ENCODE data around the gene SLC22A4.
A peak's percentile ranks its signal among the peaks of the same experiment; 100 is the strongest.

The SLC22A4 gene

DNA sequence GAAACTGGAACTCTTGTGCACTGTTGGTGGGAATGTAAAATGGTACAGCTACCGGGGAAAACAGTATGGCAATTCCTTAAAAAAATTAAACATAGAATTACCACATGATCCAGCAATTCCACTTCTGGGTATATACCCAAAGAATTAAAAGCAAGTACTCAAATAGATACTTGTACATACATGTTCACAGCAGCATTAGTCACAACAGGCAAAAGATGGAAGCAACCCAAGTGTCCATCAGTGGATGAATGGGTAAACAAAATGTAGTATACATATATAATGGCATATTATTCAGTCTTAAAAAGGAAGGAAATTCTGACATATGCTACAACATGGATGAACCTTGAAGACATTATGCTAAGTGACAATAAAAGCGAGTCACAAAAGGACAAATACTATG lies 67.9 kb downstream of the SLC22A4 start:
- Histone ChIP-seq H2BK12ac (ENCODE audit: low read length) (no peak overlapping the region), H4K12ac (ENCODE audit: low read depth, low read length) (no peak overlapping the region)

DNA sequence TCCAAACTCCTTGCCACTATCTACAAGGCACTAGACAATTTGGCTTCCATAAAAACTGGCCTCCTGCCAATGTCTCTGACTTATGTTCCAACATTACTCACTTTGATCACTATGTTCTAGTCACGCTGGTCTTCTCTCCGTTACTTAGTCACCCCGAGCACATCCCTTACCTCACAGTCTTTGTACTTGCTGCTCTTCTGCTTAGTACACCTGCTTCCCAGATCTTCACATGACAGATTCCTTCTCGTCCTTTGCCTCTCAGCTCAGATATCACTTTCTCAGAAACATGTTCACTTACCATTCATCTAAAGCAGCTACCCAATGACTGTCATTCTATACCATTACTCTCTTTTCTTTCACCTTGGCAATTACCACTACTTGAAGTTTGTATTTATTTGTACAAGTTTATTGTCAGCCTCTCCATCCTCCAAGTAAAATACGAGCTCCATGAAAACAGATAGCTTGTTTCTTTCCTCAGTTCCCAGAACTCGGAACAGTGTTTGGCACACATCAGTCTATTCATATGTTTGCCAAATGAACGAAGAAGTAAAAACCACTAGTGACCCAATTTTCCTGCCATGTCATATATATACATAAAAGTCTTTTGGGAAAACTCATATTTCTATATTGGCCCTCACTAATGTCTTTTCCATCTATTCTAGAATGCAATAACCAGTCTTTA lies 69.4 kb downstream of the SLC22A4 start:
- no peak overlapping the region for H4K91ac ChIP-seq (ENCODE audit: low read depth, low read length)
- no peaks in the 10 kb centered on the region for H3K4me1 ChIP-seq (ENCODE audit: control insufficient read depth in 1 of 2, insufficient read depth in 2 of 2, low read length in 2 of 2)
- no peak overlapping the region for H2AFZ ChIP-seq (ENCODE audit: insufficient read depth, low read length, poor library complexity)
- H3K36me3 ChIP-seq (ENCODE audit: control insufficient read depth in 1 of 2, insufficient read depth in 2 of 2, low read length in 2 of 2): no peaks in the 10 kb centered on the region
- H3K79me1 ChIP-seq (ENCODE audit: low read length): no peaks in the 10 kb centered on the region
- no peak overlapping the region for H4K12ac ChIP-seq (ENCODE audit: low read depth, low read length)
- H3K4me3 ChIP-seq (ENCODE audit: low read depth, low read length): no peak overlapping the region
- no peak overlapping the region for H2BK12ac ChIP-seq (ENCODE audit: low read length)
- H4K8ac ChIP-seq (ENCODE audit: low read depth, low read length): no peak overlapping the region
- H3K9ac ChIP-seq (ENCODE audit: low read length): no peak overlapping the region
- no peaks in the 10 kb centered on the region for H3K27me3 ChIP-seq (ENCODE audit: insufficient read depth, low read length)
- no peak overlapping the region for H3K23ac ChIP-seq (ENCODE audit: low read length)
- H2AK5ac ChIP-seq (ENCODE audit: low read length): no peak overlapping the region
- peak in 1 of 2 donors; percentile 37 for DNase-seq
- no peak overlapping the region for H2BK5ac ChIP-seq (ENCODE audit: low read depth, low read length, poor library complexity)
- no peaks in the 10 kb centered on the region for H3K79me2 ChIP-seq (ENCODE audit: control insufficient read depth, insufficient read depth, low read length, poor library complexity)
- H2BK120ac ChIP-seq (ENCODE audit: insufficient read depth, low read length, poor library complexity): no peak overlapping the region
- no peak overlapping the region for H3K4me2 ChIP-seq (ENCODE audit: low read length)
- no peak overlapping the region for H3K27ac ChIP-seq (ENCODE audit: low read depth, low read length)
- no peak overlapping the region for H3K4ac ChIP-seq (ENCODE audit: low read depth, low read length)
- WGBS (ENCODE audit: extremely low coverage, insufficient coverage, insufficient read length): no CpG with 5 or more reads among the region's 7 CpGs
- no peaks in the 10 kb centered on the region for H3K9me3 ChIP-seq (ENCODE audit: insufficient read depth, low read depth, low read length)
- no peak overlapping the region for H3K18ac ChIP-seq (ENCODE audit: low read length)
- H3K14ac ChIP-seq (ENCODE audit: low read length): no peak overlapping the region

More for the DNA sequence above, 67.9 kb downstream of the SLC22A4 start:
- no CpG with 5 or more reads among the region's 2 CpGs for WGBS (ENCODE audit: extremely low coverage, insufficient coverage, insufficient read length)
- DNase-seq: no peak
- no peak overlapping the region for H3K23ac ChIP-seq (ENCODE audit: low read length)
- H3K27ac ChIP-seq (ENCODE audit: low read depth, low read length): no peak overlapping the region
- no peak overlapping the region for H2AK5ac ChIP-seq (ENCODE audit: low read length)
- no peaks in the 10 kb centered on the region for H3K4me1 ChIP-seq (ENCODE audit: control insufficient read depth in 1 of 2, insufficient read depth in 2 of 2, low read length in 2 of 2)
- H3K4me2 ChIP-seq (ENCODE audit: low read length): no peak overlapping the region
- no peak overlapping the region for H3K4ac ChIP-seq (ENCODE audit: low read depth, low read length)
- H3K9ac ChIP-seq (ENCODE audit: low read length): no peak overlapping the region
- H3K14ac ChIP-seq (ENCODE audit: low read length): no peak overlapping the region
- no peak overlapping the region for H2BK120ac ChIP-seq (ENCODE audit: insufficient read depth, low read length, poor library complexity)
- H3K79me2 ChIP-seq (ENCODE audit: control insufficient read depth, insufficient read depth, low read length, poor library complexity): no peaks in the 10 kb centered on the region
- H2AFZ ChIP-seq (ENCODE audit: insufficient read depth, low read length, poor library complexity): no peak overlapping the region
- no peak overlapping the region for H4K91ac ChIP-seq (ENCODE audit: low read depth, low read length)
- H3K27me3 ChIP-seq (ENCODE audit: insufficient read depth, low read length): no peaks in the 10 kb centered on the region
- no peaks in the 10 kb centered on the region for H3K36me3 ChIP-seq (ENCODE audit: control insufficient read depth in 1 of 2, insufficient read depth in 2 of 2, low read length in 2 of 2)
- H2BK5ac ChIP-seq (ENCODE audit: low read depth, low read length, poor library complexity): no peak overlapping the region
- H3K9me3 ChIP-seq (ENCODE audit: insufficient read depth, low read depth, low read length): no peaks in the 10 kb centered on the region
- H3K4me3 ChIP-seq (ENCODE audit: low read depth, low read length): no peak overlapping the region
- H4K8ac ChIP-seq (ENCODE audit: low read depth, low read length): no peak overlapping the region
- no peak overlapping the region for H3K18ac ChIP-seq (ENCODE audit: low read length)
- H3K79me1 ChIP-seq (ENCODE audit: low read length): no peaks in the 10 kb centered on the region

DNA sequence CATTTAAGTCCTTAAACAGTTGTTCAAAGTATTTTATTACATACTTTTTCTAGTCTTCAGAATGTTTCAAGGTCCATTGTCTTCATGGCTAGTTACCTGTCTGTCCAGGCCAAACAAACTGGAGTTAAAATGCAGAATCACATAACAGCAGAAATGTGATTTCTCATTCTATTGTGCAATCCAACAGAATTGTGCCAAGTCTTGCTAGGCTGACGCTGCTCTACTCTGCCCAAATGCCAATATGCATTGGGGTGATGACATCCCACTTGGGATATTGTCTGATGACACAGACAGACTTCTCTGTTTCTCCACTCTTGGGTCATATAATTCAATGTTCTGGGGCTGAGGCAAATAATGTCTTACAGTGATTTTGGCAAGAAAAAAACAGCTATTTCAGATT lies 70.1 kb downstream of the SLC22A4 start:
- Histone ChIP-seq H2BK12ac (ENCODE audit: low read length) (no peak overlapping the region), H3K79me2 (ENCODE audit: control insufficient read depth, insufficient read depth, low read length, poor library complexity) (peaks cover 1% of the 10 kb centered on the region), H3K36me3 (ENCODE audit: control insufficient read depth in 1 of 2, insufficient read depth in 2 of 2, low read length in 2 of 2) (no peaks in the 10 kb centered on the region), H4K91ac (ENCODE audit: low read depth, low read length) (no peak overlapping the region), H2BK120ac (ENCODE audit: insufficient read depth, low read length, poor library complexity) (no peak overlapping the region), H3K79me1 (ENCODE audit: low read length) (no peaks in the 10 kb centered on the region), H3K14ac (ENCODE audit: low read length) (no peak overlapping the region), H2AK5ac (ENCODE audit: low read length) (no peak overlapping the region), H3K4ac (ENCODE audit: low read depth, low read length) (no peak overlapping the region), H3K18ac (ENCODE audit: low read length) (no peak overlapping the region), H4K8ac (ENCODE audit: low read depth, low read length) (no peak overlapping the region), H3K4me3 (ENCODE audit: low read depth, low read length) (no peak overlapping the region), H2BK5ac (ENCODE audit: low read depth, low read length, poor library complexity) (no peak overlapping the region), H3K4me1 (ENCODE audit: control insufficient read depth in 1 of 2, insufficient read depth in 2 of 2, low read length in 2 of 2) (no peaks in the 10 kb centered on the region), H2AFZ (ENCODE audit: insufficient read depth, low read length, poor library complexity) (no peak overlapping the region), H3K9ac (ENCODE audit: low read length) (no peak overlapping the region), H3K23ac (ENCODE audit: low read length) (no peak overlapping the region), H3K27me3 (ENCODE audit: insufficient read depth, low read length) (no peaks in the 10 kb centered on the region), H3K4me2 (ENCODE audit: low read length) (no peak overlapping the region), H3K9me3 (ENCODE audit: insufficient read depth, low read depth, low read length) (no peaks in the 10 kb centered on the region), H3K27ac (ENCODE audit: low read depth, low read length) (no peak overlapping the region), H4K12ac (ENCODE audit: low read depth, low read length) (no peak overlapping the region)
- WGBS (ENCODE audit: extremely low coverage, insufficient coverage, insufficient read length): no CpG with 5 or more reads among the region's 1 CpG
- DNase-seq: peak in 1 of 2 donors; percentile 55

DNA sequence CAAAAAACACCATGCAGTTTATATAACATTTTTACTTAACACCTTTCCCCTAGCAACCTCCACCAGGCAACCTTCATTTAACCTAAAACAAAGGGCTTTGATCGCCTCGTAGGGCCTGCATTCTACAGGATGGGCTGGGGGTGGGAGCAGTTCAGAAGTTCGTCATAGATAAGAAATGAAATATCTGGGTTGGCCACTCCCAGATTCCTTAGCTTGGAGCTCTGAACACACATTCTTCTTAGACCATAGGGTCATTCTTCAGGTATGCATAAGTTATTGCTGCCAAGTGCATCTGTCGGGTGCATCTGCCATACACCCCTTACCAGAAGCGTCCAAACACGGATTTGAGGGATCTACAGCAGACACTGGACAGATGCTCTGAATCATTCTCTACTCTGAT lies 71.0 kb downstream of the SLC22A4 start:
- Histone ChIP-seq H3K4me3 (ENCODE audit: low read depth, low read length) (no peak overlapping the region), H3K27ac (ENCODE audit: low read depth, low read length) (no peak overlapping the region), H4K91ac (ENCODE audit: low read depth, low read length) (no peak overlapping the region), H2BK12ac (ENCODE audit: low read length) (no peak overlapping the region), H3K4me1 (ENCODE audit: control insufficient read depth in 1 of 2, insufficient read depth in 2 of 2, low read length in 2 of 2) (peaks cover 2% of the 10 kb centered on the region in 2 experiments), H2BK120ac (ENCODE audit: insufficient read depth, low read length, poor library complexity) (no peak overlapping the region), H2BK5ac (ENCODE audit: low read depth, low read length, poor library complexity) (no peak overlapping the region), H3K18ac (ENCODE audit: low read length) (no peak overlapping the region), H3K4me2 (ENCODE audit: low read length) (no peak overlapping the region), H3K14ac (ENCODE audit: low read length) (no peak overlapping the region), H4K12ac (ENCODE audit: low read depth, low read length) (no peak overlapping the region), H3K79me2 (ENCODE audit: control insufficient read depth, insufficient read depth, low read length, poor library complexity) (peaks cover 8% of the 10 kb centered on the region), H3K27me3 (ENCODE audit: insufficient read depth, low read length) (no peaks in the 10 kb centered on the region), H3K36me3 (ENCODE audit: control insufficient read depth in 1 of 2, insufficient read depth in 2 of 2, low read length in 2 of 2) (no peaks in the 10 kb centered on the region), H3K4ac (ENCODE audit: low read depth, low read length) (no peak overlapping the region), H2AFZ (ENCODE audit: insufficient read depth, low read length, poor library complexity) (no peak overlapping the region), H3K23ac (ENCODE audit: low read length) (no peak overlapping the region), H2AK5ac (ENCODE audit: low read length) (no peak overlapping the region), H4K8ac (ENCODE audit: low read depth, low read length) (no peak overlapping the region), H3K9ac (ENCODE audit: low read length) (no peak overlapping the region), H3K79me1 (ENCODE audit: low read length) (peaks cover 7% of the 10 kb centered on the region), H3K9me3 (ENCODE audit: insufficient read depth, low read depth, low read length) (no peaks in the 10 kb centered on the region)
- no CpG with 5 or more reads among the region's 6 CpGs for WGBS (ENCODE audit: extremely low coverage, insufficient coverage, insufficient read length)
- DNase-seq: peak; percentile 85 to 92
